Naive thymus-derived CD4-positive, alpha-beta T cell (primary cell): ENCODE results near the gene MPZ. TPM values are rescaled to one million over a fixed set of nuclear protein-coding genes. Genes with fewer than 3 reads are reported as not detected.
"Not testable (repeated sequence)": the region's sequence is repeated elsewhere in the genome, so short reads cannot be mapped to it uniquely, and the experiment has no call there.

ENCODE experiments used
- ATAC-seq: fragments of 150-1000 bp; cut with Tn5 transposase; 2 replicates; pipeline ENCODE4 v1.10.0; 2021; ENCODE audit warnings: mild to moderate bottlenecking, moderate library complexity
- CTCF ChIA-PET: fragments of 350-600 bp; sonication (Branson Sonifier 250); formaldehyde crosslinking; loops from one replicate; lab custom pipeline; 2021; ENCODE audit warnings: antibody characterized with exemption; lab: Charles Lee
- POLR2A ChIA-PET: fragments of 350-600 bp; sonication (Branson Sonifier 250); formaldehyde crosslinking; loops from one replicate; lab custom pipeline; 2021; ENCODE audit warnings: antibody characterized with exemption, inconsistent platforms; lab: Charles Lee
- DNase-seq, 9 donors: peaks; one replicate each; pipeline versions ENCODE4 v3.0.0 to v3.0.0-alpha.2; 2020 to 2022; ENCODE audit warnings: mixed read lengths in 1 of 9
- H3K27ac ChIP-seq: one replicate; pipeline ENCODE4 v1.7.0; 2013; ENCODE audit warnings: mild to moderate bottlenecking, low read depth, low read length, moderate library complexity
- H3K27me3 ChIP-seq, 2 donors: one replicate each; pipeline ENCODE4 v1.7.0; 2013; ENCODE audit warnings: low read length in 2 of 2, mild to moderate bottlenecking in 2 of 2, moderate library complexity in 2 of 2; ENCODE audit not compliant: control insufficient read depth in 2 of 2, insufficient read depth in 2 of 2
- H3K36me3 ChIP-seq, 3 experiments: 1 replicate in 2 of 3; 2 replicates in 1 of 3; pipeline ENCODE4 v1.7.0; 2013; ENCODE audit warnings: low read length in 3 of 3, mild to moderate bottlenecking in 3 of 3, moderate library complexity in 1 of 3; ENCODE audit not compliant: insufficient read depth in 3 of 3, control insufficient read depth in 2 of 3
- H3K4me1 ChIP-seq, 2 donors: one replicate each; pipeline ENCODE4 v1.7.0; 2013; ENCODE audit warnings: low read length in 2 of 2, mild to moderate bottlenecking in 2 of 2, moderate library complexity in 1 of 2; ENCODE audit not compliant: control insufficient read depth in 2 of 2, insufficient read depth in 2 of 2
- H3K4me3 ChIP-seq: 2 replicates; pipeline ENCODE4 v1.7.0; 2013; ENCODE audit warnings: mild to moderate bottlenecking, low read length
- H3K9me3 ChIP-seq, 3 experiments: 1 replicate in 2 of 3; 2 replicates in 1 of 3; pipeline ENCODE4 v1.7.0; 2013; ENCODE audit warnings: low read length in 3 of 3; ENCODE audit not compliant: control insufficient read depth in 2 of 3
- H3K27ac Mint-ChIP-seq, 9 donors: one replicate each; pipeline ENCODE4 v1.8.0; 2020 to 2022; ENCODE audit warnings: mixed read lengths in 9 of 9, mild to moderate bottlenecking in 8 of 9, moderate library complexity in 5 of 9, inconsistent platforms in 2 of 9
- H3K27me3 Mint-ChIP-seq, 5 donors: one replicate each; pipeline ENCODE4 v1.8.0; 2021 to 2022; ENCODE audit warnings: mixed read lengths in 5 of 5, mild to moderate bottlenecking in 1 of 5
- H3K36me3 Mint-ChIP-seq, 5 donors: one replicate each; pipeline ENCODE4 v1.8.0; 2020 to 2022; ENCODE audit warnings: mixed read lengths in 5 of 5, mild to moderate bottlenecking in 3 of 5, inconsistent platforms in 1 of 5
- H3K4me1 Mint-ChIP-seq, 7 donors: one replicate each; pipeline ENCODE4 v1.8.0; 2020 to 2022; ENCODE audit warnings: mixed read lengths in 7 of 7, mild to moderate bottlenecking in 3 of 7, inconsistent platforms in 1 of 7
- H3K4me3 Mint-ChIP-seq, 10 donors: one replicate each; pipeline ENCODE4 v1.8.0; 2020 to 2022; ENCODE audit warnings: mild to moderate bottlenecking in 10 of 10, mixed read lengths in 10 of 10, moderate library complexity in 6 of 10, inconsistent platforms in 2 of 10
- H3K9me3 Mint-ChIP-seq, 11 donors: one replicate each; pipeline ENCODE4 v1.8.0; 2020 to 2022; ENCODE audit warnings: mixed read lengths in 11 of 11, mild to moderate bottlenecking in 4 of 11, inconsistent platforms in 1 of 11, moderate library complexity in 1 of 11
- intact Hi-C, 2 donors: fragments of 100-400 bp; cut with micrococcal nuclease; formaldehyde crosslinking; loops; one replicate each; pipeline ENCODE4 v1.15.1; 2023
- polyA plus RNA-seq, 2 donors: library from polyadenylated mRNA; unstranded; fragments of 300-500 nt; fragmentation: Illumina TruSeq; gene quantifications; one replicate each; pipeline ENCODE4 v1.2.3, GENCODE V29; 2021
- total RNA-seq, 6 experiments: library from RNA in 5 of 6; stranded (reverse) in 5 of 6; gene quantifications; 1 replicate in 5 of 6; 2 replicates in 1 of 6; pipeline ENCODE4 v1.2.3 and lab custom pipeline; 2021 to 2026

MPZ gene
- total and polyA plus RNA-seq, 7 experiments from 2014 or later: 2.3 to 12.4 (median 6.2) TPM; not detected in 2

DNA sequence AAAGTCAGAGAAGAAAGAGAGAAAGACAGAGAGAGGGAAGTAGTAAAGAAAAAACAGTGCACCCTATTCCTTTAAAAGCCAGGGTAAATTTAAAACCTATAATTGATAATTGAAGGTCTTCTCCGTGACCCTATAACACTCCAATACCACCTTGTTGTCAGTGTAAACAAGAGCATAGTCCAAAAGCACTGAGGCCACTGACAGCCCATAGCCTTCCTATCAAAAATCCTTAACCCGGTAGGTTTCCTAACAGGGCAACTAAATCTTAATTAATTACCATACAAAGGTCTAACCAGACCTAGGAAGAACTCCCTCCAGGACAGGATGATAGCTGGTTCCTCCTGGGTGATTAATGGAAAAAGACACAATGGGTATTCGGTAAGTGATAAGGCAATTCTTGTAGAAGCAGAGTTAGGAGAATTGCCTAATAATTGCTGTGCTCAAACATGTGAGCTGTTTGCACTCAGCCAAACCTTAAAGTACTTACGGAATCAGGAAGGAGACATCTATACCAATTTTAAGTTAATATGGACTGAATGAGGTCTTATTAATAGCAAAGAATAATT lies 53.7 kb downstream of the MPZ start:
- POLR2A ChIA-PET, H3K27ac Mint-ChIP-seq, H3K36me3 ChIP-seq, DNase-seq, H3K27ac ChIP-seq, H3K4me1 ChIP-seq, H3K4me3 ChIP-seq, ATAC-seq, CTCF ChIA-PET, intact Hi-C loops: not testable (repeated sequence)
- Mint-ChIP-seq H3K4me3 (peak overlapping the region in 1 of 10 donors; percentile 27), H3K4me1 (peaks cover 6 to 20% (median 14%) of the 10 kb centered on the region in 7 donors), H3K36me3 (peaks cover 8 to 17% (median 14%) of the 10 kb centered on the region in 5 donors), H3K9me3 (peaks cover 8 to 34% (median 25%) of the 10 kb centered on the region in 11 donors), H3K27me3 (peaks cover 40 to 55% (median 47%) of the 10 kb centered on the region in 5 donors)
- Histone ChIP-seq H3K9me3 (peaks cover 0 to 10% (median 0%) of the 10 kb centered on the region in 3 experiments), H3K27me3 (peaks cover 0 to 13% of the 10 kb centered on the region in 2 donors)

GRCh38 chr1:161255302-161255701 lies 54.5 kb downstream of the MPZ start:
- POLR2A ChIA-PET, H3K4me3 Mint-ChIP-seq, H3K4me1 ChIP-seq, H3K36me3 ChIP-seq, H3K27ac ChIP-seq, ATAC-seq, intact Hi-C loops, DNase-seq, H3K4me3 ChIP-seq: not testable (repeated sequence)
- CTCF ChIA-PET: interaction anchor here (0.6 kb wide), 1 partner anchor 36 kb away, joined by 4 read pairs; no protein-coding TSS in a partner anchor
- Mint-ChIP-seq H3K9me3 (peaks cover 8 to 34% (median 25%) of the 10 kb centered on the region in 11 donors), H3K27me3 (peaks cover 32 to 50% (median 40%) of the 10 kb centered on the region in 5 donors), H3K27ac (peak overlapping the region in 1 of 9 donors; percentile 25), H3K36me3 (peaks cover 8 to 19% (median 14%) of the 10 kb centered on the region in 5 donors), H3K4me1 (peaks cover 6 to 20% (median 14%) of the 10 kb centered on the region in 7 donors)
- H3K9me3 ChIP-seq: peaks cover 0 to 10% (median 0%) of the 10 kb centered on the region in 3 experiments
- H3K27me3 ChIP-seq: peaks cover 0 to 13% of the 10 kb centered on the region in 2 donors

Other genes starting within 250 kb of the MPZ start
- 100 to 1,000 TPM; 152 to 291 (median 235) TPM for gene ARHGAP30, start 240.1 kb downstream of the MPZ start, total RNA-seq
- gene ARHGAP30, start 240.1 kb downstream of the MPZ start, polyA plus RNA-seq: 100 to 1,000 TPM; 128 to 258 TPM
- not detected for gene NECTIN4, start 220.4 kb downstream of the MPZ start, total RNA-seq
- gene NECTIN4, start 220.4 kb downstream of the MPZ start, polyA plus RNA-seq: not detected
- 1 to 10 TPM in 1 of 5 experiments, under 1 TPM in 1, not detected in 3; 0.40 to 1.1 TPM for gene KLHDC9, start 211.6 kb downstream of the MPZ start, total RNA-seq
- gene KLHDC9, start 211.6 kb downstream of the MPZ start, polyA plus RNA-seq: under 1 TPM in 1 of 2 donors, not detected in 1; 0.74 TPM
- gene PFDN2, start 191.9 kb downstream of the MPZ start, total RNA-seq: 10 to 100 TPM; 32.0 to 67.9 (median 34.0) TPM
- gene PFDN2, start 191.9 kb downstream of the MPZ start, polyA plus RNA-seq: 10 to 100 TPM; 66.6 to 84.0 TPM
- gene NIT1, start 191.9 kb downstream of the MPZ start, total RNA-seq: 10 to 100 TPM; 23.3 to 49.6 (median 41.8) TPM
- gene NIT1, start 191.9 kb downstream of the MPZ start, polyA plus RNA-seq: 10 to 100 TPM; 14.1 to 28.4 TPM
- 10 to 100 TPM; 34.3 to 43.0 (median 36.0) TPM for gene DEDD, start 177.3 kb downstream of the MPZ start, total RNA-seq
- 10 to 100 TPM; 34.0 to 48.7 TPM for gene DEDD, start 177.3 kb downstream of the MPZ start, polyA plus RNA-seq
- gene UFC1, start 156.0 kb downstream of the MPZ start, total RNA-seq: 100 to 1,000 TPM in 2 of 5 experiments, 10 to 100 TPM in 3; 83.7 to 116 (median 98.9) TPM
- gene UFC1, start 156.0 kb downstream of the MPZ start, polyA plus RNA-seq: 100 to 1,000 TPM; 129 to 132 TPM
- gene USP21, start 150.5 kb downstream of the MPZ start, total RNA-seq: 10 to 100 TPM; 36.0 to 66.0 (median 38.6) TPM
- gene USP21, start 150.5 kb downstream of the MPZ start, polyA plus RNA-seq: 10 to 100 TPM; 15.2 to 35.0 TPM
- gene PPOX, start 143.5 kb downstream of the MPZ start, total RNA-seq: 10 to 100 TPM; 39.7 to 76.2 (median 43.4) TPM
- gene PPOX, start 143.5 kb downstream of the MPZ start, polyA plus RNA-seq: 10 to 100 TPM; 20.1 to 22.9 TPM
- gene B4GALT3, start 132.5 kb downstream of the MPZ start, total RNA-seq: 10 to 100 TPM; 40.5 to 83.7 (median 54.3) TPM
- 10 to 100 TPM; 36.2 to 52.5 TPM for gene B4GALT3, start 132.5 kb downstream of the MPZ start, polyA plus RNA-seq
- gene ADAMTS4, start 110.9 kb downstream of the MPZ start, total RNA-seq: 1 to 10 TPM in 4 of 5 experiments, under 1 TPM in 1; 0.70 to 3.3 (median 1.6) TPM
- under 1 TPM; 0.21 to 0.38 TPM for gene ADAMTS4, start 110.9 kb downstream of the MPZ start, polyA plus RNA-seq
- 100 to 1,000 TPM in 2 of 5 experiments, 10 to 100 TPM in 3; 64.1 to 131 (median 85.3) TPM for gene NDUFS2, start 107.6 kb downstream of the MPZ start, total RNA-seq
- 100 to 1,000 TPM in 1 of 2 donors, 10 to 100 TPM in 1; 94.6 to 102 TPM for gene NDUFS2, start 107.6 kb downstream of the MPZ start, polyA plus RNA-seq
- 100 to 1,000 TPM in 1 of 5 experiments, 10 to 100 TPM in 3, 1 to 10 TPM in 1; 2.6 to 171 (median 14.5) TPM for gene FCER1G, start 94.7 kb downstream of the MPZ start, total RNA-seq
- gene FCER1G, start 94.7 kb downstream of the MPZ start, polyA plus RNA-seq: 1 to 10 TPM; 2.7 to 5.1 TPM
- not detected for gene APOA2, start 86.3 kb downstream of the MPZ start, total RNA-seq
- gene APOA2, start 86.3 kb downstream of the MPZ start, polyA plus RNA-seq: not detected
- gene TOMM40L, start 83.9 kb downstream of the MPZ start, total RNA-seq: 10 to 100 TPM in 4 of 5 experiments, 1 to 10 TPM in 1; 8.9 to 24.3 (median 11.8) TPM
- gene TOMM40L, start 83.9 kb downstream of the MPZ start, polyA plus RNA-seq: 1 to 10 TPM; 6.0 to 6.4 TPM
- gene NR1I3, start 71.8 kb downstream of the MPZ start, total RNA-seq: not detected
- not detected for gene NR1I3, start 71.8 kb downstream of the MPZ start, polyA plus RNA-seq
- not detected for gene PCP4L1, start 51.2 kb downstream of the MPZ start, total RNA-seq
- gene PCP4L1, start 51.2 kb downstream of the MPZ start, polyA plus RNA-seq: under 1 TPM in 1 of 2 donors, not detected in 1; 0.15 TPM
- 100 to 1,000 TPM in 3 of 5 experiments, 10 to 100 TPM in 2; 66.3 to 174 (median 106) TPM for gene SDHC, start 4.4 kb upstream of the MPZ start, total RNA-seq
- 100 to 1,000 TPM; 201 to 274 TPM for gene SDHC, start 4.4 kb upstream of the MPZ start, polyA plus RNA-seq
- gene CFAP126, start 57.9 kb upstream of the MPZ start, total RNA-seq: not detected
- not detected for gene CFAP126, start 57.9 kb upstream of the MPZ start, polyA plus RNA-seq
- gene FCGR2A, start 195.5 kb upstream of the MPZ start, total RNA-seq: 10 to 100 TPM in 1 of 5 experiments, 1 to 10 TPM in 3, not detected in 1; 2.7 to 91.5 (median 6.4) TPM
- gene FCGR2A, start 195.5 kb upstream of the MPZ start, polyA plus RNA-seq: under 1 TPM; 0.17 to 0.21 TPM
- gene HSPA6, start 214.6 kb upstream of the MPZ start, total RNA-seq: 1 to 10 TPM in 1 of 5 experiments, under 1 TPM in 4; 0.32 to 3.5 (median 0.89) TPM
- gene HSPA6, start 214.6 kb upstream of the MPZ start, polyA plus RNA-seq: not detected
- 100 to 1,000 TPM in 1 of 5 experiments, 10 to 100 TPM in 1, 1 to 10 TPM in 2, not detected in 1; 1.5 to 190 (median 9.3) TPM for gene FCGR3A, start 239.8 kb upstream of the MPZ start, total RNA-seq
- gene FCGR3A, start 239.8 kb upstream of the MPZ start, polyA plus RNA-seq: under 1 TPM; 0.58 to 0.83 TPM